ENCODE results near the gene E2F6.

The E2F6 gene

DNA sequence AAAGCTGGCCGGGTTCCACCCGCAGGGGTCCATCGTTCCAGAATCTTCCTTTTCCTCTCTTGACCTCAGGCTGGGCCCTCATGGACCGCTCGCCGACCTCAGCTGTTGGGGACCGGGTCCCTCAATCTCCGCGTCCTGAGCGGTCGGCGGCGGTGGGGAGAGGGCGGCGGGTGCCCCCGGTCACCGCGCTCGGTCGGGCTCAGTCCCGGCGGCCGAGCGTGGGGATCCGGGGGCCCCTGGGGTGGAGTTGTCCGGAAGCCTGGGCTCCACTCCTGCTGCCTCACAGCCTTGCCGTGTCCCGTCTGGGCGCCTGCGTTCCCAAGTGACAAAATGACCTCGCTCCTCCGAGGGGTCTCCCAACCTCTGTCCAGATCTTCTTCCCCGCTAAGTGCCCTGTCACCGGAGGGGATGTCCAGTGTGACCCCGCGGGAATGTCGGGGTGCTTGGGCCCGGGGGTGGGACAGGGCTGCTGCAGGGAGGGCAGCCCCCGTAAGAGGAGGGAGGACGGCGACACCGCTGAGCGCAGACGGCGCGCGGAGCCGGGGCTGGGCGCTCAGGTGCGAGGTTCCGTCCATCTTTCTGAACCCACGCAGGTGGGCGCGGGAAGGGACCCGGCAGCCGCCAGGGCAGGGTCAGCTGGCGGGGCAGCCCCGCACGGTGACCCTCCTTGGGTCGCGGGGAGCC is 16.0 kb upstream of the E2F6 start:
- POLR2A ChIA-PET, result interaction anchor here (1.4 kb wide), 1 partner anchor 16 kb away, joined by 3 read pairs; the partner anchor contains the start of gene E2F6
- TF ChIP-seq, protein P1, sequence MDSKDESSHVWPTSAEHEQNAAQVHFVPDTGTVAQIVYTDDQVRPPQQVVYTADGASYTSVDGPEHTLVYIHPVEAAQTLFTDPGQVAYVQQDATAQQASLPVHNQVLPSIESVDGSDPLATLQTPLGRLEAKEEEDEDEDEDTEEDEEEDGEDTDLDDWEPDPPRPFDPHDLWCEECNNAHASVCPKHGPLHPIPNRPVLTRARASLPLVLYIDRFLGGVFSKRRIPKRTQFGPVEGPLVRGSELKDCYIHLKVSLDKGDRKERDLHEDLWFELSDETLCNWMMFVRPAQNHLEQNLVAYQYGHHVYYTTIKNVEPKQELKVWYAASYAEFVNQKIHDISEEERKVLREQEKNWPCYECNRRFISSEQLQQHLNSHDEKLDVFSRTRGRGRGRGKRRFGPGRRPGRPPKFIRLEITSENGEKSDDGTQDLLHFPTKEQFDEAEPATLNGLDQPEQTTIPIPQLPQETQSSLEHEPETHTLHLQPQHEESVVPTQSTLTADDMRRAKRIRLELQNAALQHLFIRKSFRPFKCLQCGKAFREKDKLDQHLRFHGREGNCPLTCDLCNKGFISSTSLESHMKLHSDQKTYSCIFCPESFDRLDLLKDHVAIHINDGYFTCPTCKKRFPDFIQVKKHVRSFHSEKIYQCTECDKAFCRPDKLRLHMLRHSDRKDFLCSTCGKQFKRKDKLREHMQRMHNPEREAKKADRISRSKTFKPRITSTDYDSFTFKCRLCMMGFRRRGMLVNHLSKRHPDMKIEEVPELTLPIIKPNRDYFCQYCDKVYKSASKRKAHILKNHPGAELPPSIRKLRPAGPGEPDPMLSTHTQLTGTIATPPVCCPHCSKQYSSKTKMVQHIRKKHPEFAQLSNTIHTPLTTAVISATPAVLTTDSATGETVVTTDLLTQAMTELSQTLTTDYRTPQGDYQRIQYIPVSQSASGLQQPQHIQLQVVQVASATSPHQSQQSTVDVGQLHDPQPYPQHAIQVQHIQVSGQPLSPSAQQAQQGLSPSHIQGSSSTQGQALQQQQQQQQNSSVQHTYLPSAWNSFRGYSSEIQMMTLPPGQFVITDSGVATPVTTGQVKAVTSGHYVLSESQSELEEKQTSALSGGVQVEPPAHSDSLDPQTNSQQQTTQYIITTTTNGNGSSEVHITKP (tag by site-specific recombination; IDR thresholded peaks at IDR 0.05), result no peak
- TF ChIP-seq ZXDB (tag by site-specific recombination; IDR thresholded peaks at IDR 0.05), result no peak
- TF ChIP-seq, protein P2, sequence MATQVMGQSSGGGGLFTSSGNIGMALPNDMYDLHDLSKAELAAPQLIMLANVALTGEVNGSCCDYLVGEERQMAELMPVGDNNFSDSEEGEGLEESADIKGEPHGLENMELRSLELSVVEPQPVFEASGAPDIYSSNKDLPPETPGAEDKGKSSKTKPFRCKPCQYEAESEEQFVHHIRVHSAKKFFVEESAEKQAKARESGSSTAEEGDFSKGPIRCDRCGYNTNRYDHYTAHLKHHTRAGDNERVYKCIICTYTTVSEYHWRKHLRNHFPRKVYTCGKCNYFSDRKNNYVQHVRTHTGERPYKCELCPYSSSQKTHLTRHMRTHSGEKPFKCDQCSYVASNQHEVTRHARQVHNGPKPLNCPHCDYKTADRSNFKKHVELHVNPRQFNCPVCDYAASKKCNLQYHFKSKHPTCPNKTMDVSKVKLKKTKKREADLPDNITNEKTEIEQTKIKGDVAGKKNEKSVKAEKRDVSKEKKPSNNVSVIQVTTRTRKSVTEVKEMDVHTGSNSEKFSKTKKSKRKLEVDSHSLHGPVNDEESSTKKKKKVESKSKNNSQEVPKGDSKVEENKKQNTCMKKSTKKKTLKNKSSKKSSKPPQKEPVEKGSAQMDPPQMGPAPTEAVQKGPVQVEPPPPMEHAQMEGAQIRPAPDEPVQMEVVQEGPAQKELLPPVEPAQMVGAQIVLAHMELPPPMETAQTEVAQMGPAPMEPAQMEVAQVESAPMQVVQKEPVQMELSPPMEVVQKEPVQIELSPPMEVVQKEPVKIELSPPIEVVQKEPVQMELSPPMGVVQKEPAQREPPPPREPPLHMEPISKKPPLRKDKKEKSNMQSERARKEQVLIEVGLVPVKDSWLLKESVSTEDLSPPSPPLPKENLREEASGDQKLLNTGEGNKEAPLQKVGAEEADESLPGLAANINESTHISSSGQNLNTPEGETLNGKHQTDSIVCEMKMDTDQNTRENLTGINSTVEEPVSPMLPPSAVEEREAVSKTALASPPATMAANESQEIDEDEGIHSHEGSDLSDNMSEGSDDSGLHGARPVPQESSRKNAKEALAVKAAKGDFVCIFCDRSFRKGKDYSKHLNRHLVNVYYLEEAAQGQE (tag by site-specific recombination; IDR thresholded peaks at IDR 0.05), result no peak
- TF ChIP-seq ZFP37 (tag by site-specific recombination; IDR thresholded peaks at IDR 0.05), result no peak
- no peak for TF ChIP-seq SETDB1 (IDR thresholded peaks at IDR 0.05; ENCODE audit: insufficient read length, low read length)
- TF ChIP-seq ZBTB21 (tag by site-specific recombination; IDR thresholded peaks at IDR 0.05), result no peak
- TF ChIP-seq ZNF174 (tag by site-specific recombination; IDR thresholded peaks at IDR 0.05), result no peak
- no peak for TF ChIP-seq ZNF24 (tag by site-specific recombination; IDR thresholded peaks at IDR 0.05)
- TF ChIP-seq GLI4 (tag by site-specific recombination; IDR thresholded peaks at IDR 0.05), result no peak
- TF ChIP-seq, protein P3, sequence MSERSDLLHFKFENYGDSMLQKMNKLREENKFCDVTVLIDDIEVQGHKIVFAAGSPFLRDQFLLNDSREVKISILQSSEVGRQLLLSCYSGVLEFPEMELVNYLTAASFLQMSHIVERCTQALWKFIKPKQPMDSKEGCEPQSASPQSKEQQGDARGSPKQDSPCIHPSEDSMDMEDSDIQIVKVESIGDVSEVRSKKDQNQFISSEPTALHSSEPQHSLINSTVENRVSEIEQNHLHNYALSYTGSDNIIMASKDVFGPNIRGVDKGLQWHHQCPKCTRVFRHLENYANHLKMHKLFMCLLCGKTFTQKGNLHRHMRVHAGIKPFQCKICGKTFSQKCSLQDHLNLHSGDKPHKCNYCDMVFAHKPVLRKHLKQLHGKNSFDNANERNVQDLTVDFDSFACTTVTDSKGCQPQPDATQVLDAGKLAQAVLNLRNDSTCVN (tag by site-specific recombination; optimal IDR thresholded peaks at IDR 0.05), result no peak
- TF ChIP-seq, protein P4, sequence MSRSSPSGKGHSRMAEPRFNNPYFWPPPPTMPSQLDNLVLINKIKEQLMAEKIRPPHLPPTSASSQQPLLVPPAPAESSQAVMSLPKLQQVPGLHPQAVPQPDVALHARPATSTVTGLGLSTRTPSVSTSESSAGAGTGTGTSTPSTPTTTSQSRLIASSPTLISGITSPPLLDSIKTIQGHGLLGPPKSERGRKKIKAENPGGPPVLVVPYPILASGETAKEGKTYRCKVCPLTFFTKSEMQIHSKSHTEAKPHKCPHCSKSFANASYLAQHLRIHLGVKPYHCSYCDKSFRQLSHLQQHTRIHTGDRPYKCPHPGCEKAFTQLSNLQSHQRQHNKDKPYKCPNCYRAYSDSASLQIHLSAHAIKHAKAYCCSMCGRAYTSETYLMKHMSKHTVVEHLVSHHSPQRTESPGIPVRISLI (tag by site-specific recombination; IDR thresholded peaks at IDR 0.05), result no peak
- TF ChIP-seq ZNF354C (tag by site-specific recombination; IDR thresholded peaks at IDR 0.05; ENCODE audit: borderline replicate concordance, low read depth), result no peak
- no peak for TF ChIP-seq ZNF473 (tag by site-specific recombination; IDR thresholded peaks at IDR 0.05)
- TF ChIP-seq, protein P5, sequence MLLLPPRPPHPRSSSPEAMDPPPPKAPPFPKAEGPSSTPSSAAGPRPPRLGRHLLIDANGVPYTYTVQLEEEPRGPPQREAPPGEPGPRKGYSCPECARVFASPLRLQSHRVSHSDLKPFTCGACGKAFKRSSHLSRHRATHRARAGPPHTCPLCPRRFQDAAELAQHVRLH (tag by site-specific recombination; IDR thresholded peaks at IDR 0.05), result no peak
- TF ChIP-seq, protein P6, sequence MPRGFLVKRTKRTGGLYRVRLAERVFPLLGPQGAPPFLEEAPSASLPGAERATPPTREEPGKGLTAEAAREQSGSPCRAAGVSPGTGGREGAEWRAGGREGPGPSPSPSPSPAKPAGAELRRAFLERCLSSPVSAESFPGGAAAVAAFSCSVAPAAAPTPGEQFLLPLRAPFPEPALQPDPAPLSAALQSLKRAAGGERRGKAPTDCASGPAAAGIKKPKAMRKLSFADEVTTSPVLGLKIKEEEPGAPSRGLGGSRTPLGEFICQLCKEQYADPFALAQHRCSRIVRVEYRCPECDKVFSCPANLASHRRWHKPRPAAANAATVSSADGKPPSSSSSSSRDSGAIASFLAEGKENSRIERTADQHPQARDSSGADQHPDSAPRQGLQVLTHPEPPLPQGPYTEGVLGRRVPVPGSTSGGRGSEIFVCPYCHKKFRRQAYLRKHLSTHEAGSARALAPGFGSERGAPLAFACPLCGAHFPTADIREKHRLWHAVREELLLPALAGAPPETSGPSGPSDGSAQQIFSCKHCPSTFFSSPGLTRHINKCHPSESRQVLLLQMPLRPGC (tag by site-specific recombination; IDR thresholded peaks at IDR 0.05), result no peak
- no peak for TF ChIP-seq ZNF292 (tag by site-specific recombination; IDR thresholded peaks at IDR 0.05; ENCODE audit: borderline replicate concordance, low read depth)
- TF ChIP-seq, protein P7, sequence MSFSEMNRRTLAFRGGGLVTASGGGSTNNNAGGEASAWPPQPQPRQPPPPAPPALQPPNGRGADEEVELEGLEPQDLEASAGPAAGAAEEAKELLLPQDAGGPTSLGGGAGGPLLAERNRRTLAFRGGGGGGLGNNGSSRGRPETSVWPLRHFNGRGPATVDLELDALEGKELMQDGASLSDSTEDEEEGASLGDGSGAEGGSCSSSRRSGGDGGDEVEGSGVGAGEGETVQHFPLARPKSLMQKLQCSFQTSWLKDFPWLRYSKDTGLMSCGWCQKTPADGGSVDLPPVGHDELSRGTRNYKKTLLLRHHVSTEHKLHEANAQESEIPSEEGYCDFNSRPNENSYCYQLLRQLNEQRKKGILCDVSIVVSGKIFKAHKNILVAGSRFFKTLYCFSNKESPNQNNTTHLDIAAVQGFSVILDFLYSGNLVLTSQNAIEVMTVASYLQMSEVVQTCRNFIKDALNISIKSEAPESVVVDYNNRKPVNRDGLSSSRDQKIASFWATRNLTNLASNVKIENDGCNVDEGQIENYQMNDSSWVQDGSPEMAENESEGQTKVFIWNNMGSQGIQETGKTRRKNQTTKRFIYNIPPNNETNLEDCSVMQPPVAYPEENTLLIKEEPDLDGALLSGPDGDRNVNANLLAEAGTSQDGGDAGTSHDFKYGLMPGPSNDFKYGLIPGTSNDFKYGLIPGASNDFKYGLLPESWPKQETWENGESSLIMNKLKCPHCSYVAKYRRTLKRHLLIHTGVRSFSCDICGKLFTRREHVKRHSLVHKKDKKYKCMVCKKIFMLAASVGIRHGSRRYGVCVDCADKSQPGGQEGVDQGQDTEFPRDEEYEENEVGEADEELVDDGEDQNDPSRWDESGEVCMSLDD (tag by site-specific recombination; IDR thresholded peaks at IDR 0.05), result no peak
- no peak for TF ChIP-seq ZNF239 (tag by site-specific recombination; IDR thresholded peaks at IDR 0.05)
- TF ChIP-seq ZNF266 (tag by site-specific recombination; IDR thresholded peaks at IDR 0.05; ENCODE audit: low read depth), result no peak
- CTCF ChIA-PET, result interaction anchor here (1.6 to 12.5 kb wide), 2 partner anchors 12 to 100 kb away, joined by 4 to 282 read pairs; no protein-coding TSS in a partner anchor
- Histone ChIP-seq H3K9me3 (ENCODE audit: control insufficient read depth, insufficient read depth, low read depth, low read length) (no peaks in the 10 kb centered on the region), H3K36me3 (ENCODE audit: control insufficient read depth in 2 of 2, insufficient read depth in 1 of 2, low read length in 2 of 2) (no peaks in the 10 kb centered on the region), H3K4me1 (ENCODE audit: control insufficient read depth, insufficient read depth, low read length) (peaks cover 8% of the 10 kb centered on the region), H3K27ac (ENCODE audit: extremely low read depth, low read depth, low read length) (no peak overlapping the region), H3K4me3 (ENCODE audit: low read depth, low read length) (no peak overlapping the region)

All from HEK293 (cell line).